Measurements from ENCODE around the gene TMTC4.

The TMTC4 gene

GRCh38 chr13:100600915-100601314 is 73.7 kb downstream of the TMTC4 start:
- no peak overlapping the region for H3K4me3 ChIP-seq (ENCODE audit: low read depth, low read length)
- no peak for TF ChIP-seq CTCF (IDR thresholded peaks at IDR 0.05; ENCODE audit: low read depth, low read length)

- no peak for TF ChIP-seq CTCF (IDR thresholded peaks at IDR 0.05; ENCODE audit: low read depth, low read length)
These were observed 74.1 kb downstream of the TMTC4 start for GRCh38 chr13:100600461-100600860.

GRCh38 chr13:100597253-100597652 is 77.3 kb downstream of the TMTC4 start:
- TF ChIP-seq CTCF (IDR thresholded peaks at IDR 0.05; ENCODE audit: low read depth, low read length): no peak
- H3K4me3 ChIP-seq (ENCODE audit: low read depth, low read length): no peak overlapping the region

More at GRCh38 chr13:100600461-100600860, 74.1 kb downstream of the TMTC4 start:
- H3K4me3 ChIP-seq (ENCODE audit: low read depth, low read length): no peak overlapping the region

- H3K4me3 ChIP-seq (ENCODE audit: low read depth, low read length): no peak overlapping the region
- TF ChIP-seq CTCF (IDR thresholded peaks at IDR 0.05; ENCODE audit: low read depth, low read length): no peak
These were observed 78.1 kb downstream of the TMTC4 start for GRCh38 chr13:100596516-100596915.

- no peak overlapping the region for H3K4me3 ChIP-seq (ENCODE audit: low read depth, low read length)
- no peak for TF ChIP-seq CTCF (IDR thresholded peaks at IDR 0.05; ENCODE audit: low read depth, low read length)
These were observed 79.9 kb downstream of the TMTC4 start for GRCh38 chr13:100594731-100595130.

- no peak for TF ChIP-seq CTCF (IDR thresholded peaks at IDR 0.05; ENCODE audit: low read depth, low read length)
- no peak overlapping the region for H3K4me3 ChIP-seq (ENCODE audit: low read depth, low read length)
These were observed 80.3 kb downstream of the TMTC4 start for GRCh38 chr13:100594255-100594654.

GRCh38 chr13:100589178-100589725 is 85.3 kb downstream of the TMTC4 start:
- no peak overlapping the region for H3K4me3 ChIP-seq (ENCODE audit: low read depth, low read length)
- no peak for TF ChIP-seq CTCF (IDR thresholded peaks at IDR 0.05; ENCODE audit: low read depth, low read length)

All from WI38 (cell line).